ENCODE measurements around the gene KCNQ5.

The KCNQ5 gene

DNA sequence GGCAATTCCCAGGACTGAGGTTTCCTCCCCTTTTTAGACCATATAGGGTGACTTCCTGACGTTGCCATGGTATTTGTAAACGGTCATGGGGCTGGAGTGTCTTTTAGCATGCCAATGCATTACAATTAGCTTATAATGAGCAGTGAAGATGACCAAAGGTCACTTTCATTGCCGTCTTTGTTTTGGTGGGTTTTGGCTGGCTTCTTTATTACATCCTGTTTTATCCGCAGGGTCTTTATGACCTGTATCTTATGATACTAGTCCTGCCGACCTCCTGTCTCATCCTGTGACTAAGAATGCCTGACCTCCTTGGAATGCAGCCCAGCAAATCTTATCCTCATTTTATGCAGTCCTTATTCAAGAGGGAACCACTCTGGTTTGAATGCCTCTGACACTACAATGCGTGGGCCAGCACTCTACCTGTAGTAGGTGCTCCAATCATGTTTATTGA lies 190.1 kb downstream of the KCNQ5 start:
- DNase-seq: no peak

DNA sequence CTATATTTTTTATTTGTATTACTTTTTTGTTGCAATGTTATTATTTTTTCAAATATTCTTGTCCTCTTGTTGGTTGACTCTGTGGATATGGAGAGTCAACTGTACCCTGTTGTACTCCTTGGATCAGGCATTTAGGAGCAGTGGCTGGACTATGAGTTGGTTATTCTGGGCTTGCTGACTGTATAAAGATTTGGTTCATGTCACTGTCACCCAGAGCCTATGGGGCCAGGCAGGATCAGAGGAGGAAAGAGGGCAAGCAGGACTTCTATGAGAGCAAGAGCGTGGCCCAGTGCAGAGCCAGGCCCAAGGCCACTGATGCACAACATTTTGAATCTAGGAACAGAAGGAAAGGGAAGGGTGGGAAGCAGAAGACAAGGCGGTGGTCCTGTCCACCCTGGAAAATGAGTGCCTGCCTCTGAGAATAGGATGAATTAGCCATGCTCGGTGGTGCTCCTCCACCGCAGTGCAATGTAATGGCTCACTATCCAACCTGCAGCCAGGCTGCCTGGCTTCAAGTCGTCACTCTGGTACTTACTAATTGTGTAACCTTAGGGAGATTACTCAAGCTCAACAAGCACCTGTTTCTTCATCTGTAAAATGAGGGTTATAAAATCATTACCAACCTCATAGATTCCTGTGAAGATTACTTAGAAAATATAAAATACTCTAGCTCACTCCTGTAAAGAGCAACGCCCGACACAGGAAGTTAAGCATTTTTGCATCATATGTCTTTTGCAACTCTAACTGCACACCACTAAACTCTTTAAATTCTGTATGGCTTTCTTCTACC lies 192.1 kb downstream of the KCNQ5 start:
- DNase-seq: no peak

DNA sequence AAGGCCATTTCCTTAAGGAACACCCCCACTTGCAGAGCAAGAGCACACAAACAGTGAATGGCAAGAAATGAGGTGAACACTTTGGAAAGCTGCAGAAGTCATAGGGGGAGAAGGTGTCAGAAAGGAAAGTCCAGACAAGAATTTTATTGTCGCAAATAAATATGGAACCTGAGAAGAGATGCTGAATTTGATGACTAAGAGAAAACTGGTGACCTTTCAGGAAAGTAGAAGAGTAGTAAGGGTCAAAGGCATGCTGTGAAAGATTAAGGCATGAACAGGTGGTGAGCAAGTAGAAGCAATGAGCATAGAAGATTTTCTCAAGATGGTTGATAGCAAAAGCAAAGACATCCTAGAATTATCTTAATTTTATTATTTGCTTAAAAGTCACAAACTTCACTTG lies 194.2 kb downstream of the KCNQ5 start:
- no peak for DNase-seq

DNA sequence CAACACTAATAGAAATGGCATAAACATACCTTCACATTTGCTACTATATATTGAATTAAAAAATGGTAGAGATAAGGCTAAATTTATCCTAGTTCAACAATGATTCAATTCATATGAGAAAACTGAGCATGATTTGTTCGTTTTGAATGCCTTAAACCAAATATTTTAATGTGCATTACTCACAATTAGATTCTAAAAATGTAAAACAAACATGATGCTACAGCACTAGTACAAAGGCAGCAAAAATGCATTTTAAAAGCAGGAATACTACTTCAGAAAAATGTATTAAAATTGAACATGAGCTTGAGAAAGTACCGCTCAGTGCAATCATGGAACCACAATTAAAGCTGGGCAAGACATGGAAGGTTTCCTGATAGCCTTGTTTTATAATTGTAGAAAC lies 195.3 kb downstream of the KCNQ5 start:
- DNase-seq: no peak

DNA sequence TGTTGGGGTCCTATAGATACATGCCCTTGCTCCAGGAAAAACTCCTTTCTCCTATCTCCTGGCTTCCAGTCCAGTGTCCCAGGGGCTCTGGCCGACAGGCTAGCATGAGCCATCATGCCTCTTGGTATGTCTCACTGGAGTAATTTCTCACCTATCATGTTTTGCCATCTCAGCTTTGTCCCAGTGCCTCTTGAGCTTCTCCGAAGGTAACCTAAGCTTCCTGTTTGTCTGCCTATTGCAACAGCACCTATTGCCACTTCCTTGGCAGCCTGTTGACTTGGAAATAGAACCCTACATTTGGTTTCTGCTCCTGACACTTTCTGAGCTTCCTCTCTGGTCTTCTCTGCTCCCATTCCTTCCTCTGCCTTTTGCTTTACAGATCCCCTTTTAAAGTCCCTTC lies 197.7 kb downstream of the KCNQ5 start:
- DNase-seq: no peak

DNA sequence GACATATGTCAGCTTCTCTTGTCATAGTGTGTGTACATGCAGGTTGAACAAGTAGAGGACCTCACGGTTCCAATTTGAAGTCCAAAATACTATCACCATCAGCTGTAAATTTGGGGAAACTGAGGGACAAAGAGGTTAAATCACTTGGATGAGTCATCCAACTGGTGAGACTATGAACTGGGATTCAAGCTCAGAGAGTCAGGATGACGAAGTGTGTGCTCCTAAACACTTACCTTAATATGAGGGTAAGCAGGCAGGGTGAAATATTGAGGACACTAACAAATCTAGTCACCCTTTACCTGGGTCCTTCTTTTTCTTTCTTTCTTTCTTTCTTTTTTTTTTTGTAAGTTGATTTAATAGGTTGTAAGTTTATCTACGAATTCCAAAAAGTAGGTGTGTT lies 198.3 kb downstream of the KCNQ5 start:
- DNase-seq: no peak

DNA sequence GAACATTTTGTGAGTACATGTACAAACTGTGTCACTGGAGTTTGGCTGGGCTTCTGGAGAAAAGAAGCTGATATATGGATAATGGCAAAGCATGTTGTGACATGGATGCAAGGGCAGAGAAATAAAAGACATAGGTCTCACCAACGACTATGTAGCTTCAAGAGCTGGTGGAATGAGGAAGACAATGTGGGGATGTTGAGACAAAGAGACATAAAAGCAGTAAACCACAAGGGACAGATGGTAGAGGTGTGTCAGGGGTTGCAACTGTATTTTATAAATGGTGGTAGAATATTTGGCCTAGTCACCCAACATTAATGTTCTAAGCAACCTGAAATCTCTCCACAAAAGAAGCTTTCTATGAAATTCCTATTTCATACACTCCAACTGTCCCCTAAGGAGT lies 199.0 kb downstream of the KCNQ5 start:
- no peak for DNase-seq

DNA sequence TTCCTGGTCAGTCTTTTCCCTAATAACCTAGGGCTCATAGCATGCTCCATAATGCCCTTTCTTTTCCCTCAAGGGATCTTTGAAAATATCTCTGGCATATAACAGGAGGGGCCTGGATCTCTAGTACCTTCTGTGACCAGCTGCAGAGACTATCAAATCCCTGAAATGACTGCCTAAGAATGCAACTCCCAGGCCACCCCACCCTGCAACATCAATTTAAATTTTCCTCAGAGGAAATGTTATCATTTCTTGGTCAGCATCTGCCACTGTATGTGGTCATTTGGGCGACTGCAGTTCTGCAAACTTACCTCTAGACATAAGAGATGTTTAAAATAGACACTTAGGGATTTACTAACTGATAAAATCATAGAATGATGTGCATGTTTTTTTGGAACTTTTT lies 200.2 kb downstream of the KCNQ5 start:
- no peak for DNase-seq

DNA sequence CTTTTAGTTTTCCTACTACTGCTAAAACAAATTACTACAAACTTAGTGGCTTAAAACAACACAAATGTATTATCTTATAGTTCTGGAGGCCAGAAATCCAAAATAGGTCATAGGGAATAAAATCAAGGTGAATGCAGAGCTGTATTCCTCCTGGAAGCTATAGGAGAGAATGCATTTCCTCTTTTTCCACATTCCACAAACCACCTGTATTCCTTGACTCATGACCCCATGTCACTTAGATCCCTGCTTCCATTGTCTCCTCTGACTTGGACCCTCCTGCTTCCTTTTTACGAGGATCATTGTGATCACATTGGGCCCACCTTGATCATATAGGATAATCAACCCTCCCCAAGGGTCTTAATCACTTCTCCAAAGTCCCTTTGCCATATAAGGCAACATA lies 200.8 kb downstream of the KCNQ5 start:
- DNase-seq: no peak

DNA sequence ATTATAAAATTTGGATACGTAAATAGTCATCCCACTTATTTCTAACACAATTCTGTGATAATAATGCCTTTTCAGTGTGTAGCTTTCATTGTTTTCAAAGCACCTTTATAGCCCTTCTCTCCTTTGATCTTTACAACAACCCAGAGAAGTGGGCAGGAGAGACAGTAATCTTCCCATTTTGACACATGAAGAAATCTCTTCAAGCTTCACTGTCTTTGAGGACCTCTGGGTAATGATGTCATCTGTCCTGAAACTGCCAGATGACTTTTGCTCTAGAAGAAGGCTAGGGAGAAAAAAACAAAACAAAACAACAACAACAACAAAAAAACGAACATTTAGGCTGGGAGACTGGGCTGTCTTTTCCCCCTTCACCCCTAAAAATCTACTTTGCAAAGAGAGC lies 203.0 kb downstream of the KCNQ5 start:
- no peak for DNase-seq

DNA sequence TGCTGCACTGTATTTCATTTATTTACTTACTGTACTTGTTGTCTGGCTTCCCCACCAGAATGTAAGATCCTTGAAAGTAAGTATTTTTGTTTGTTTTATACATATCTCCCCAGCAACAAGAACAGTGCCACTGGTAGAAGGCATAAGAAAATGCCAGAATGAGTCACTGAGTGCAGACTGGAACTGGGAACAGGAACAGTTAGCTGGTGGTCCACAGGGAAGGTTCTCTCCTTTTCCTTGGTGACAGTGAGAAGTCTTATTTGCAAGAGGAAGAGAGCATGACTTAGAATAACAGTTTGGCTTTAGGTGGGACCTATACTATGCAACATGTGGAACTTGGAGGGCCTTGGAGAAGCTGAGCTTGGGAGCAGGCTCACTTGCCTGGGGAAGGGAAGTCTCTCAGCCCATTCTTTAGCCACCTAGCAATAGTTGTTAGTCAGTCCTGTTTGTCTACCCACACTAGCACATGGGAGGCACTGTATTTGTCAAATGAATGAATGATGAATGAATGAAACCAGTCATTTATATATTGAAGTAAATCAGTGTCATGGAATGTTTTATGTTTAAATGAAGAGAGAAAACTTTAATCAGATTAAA lies 203.5 kb downstream of the KCNQ5 start:
- no peak for DNase-seq

DNA sequence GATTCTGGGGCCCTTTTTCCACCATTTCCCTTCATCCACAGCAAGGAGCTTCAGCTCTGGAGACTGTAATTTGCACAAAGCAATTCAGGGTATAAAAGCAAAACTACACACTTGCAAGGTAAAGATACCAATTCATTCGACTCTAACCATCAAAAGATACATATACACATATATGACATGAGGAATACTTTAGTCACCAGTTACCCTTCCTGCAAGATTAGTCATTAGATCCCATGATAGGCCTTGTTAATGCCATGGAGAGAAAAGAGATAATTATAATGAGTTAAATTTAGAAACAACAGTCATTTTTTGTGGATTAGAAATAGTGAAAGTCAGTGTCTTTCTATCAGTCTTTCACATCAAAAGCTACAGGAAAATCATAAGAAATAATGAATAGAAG lies 204.2 kb downstream of the KCNQ5 start:
- no peak for DNase-seq

DNA sequence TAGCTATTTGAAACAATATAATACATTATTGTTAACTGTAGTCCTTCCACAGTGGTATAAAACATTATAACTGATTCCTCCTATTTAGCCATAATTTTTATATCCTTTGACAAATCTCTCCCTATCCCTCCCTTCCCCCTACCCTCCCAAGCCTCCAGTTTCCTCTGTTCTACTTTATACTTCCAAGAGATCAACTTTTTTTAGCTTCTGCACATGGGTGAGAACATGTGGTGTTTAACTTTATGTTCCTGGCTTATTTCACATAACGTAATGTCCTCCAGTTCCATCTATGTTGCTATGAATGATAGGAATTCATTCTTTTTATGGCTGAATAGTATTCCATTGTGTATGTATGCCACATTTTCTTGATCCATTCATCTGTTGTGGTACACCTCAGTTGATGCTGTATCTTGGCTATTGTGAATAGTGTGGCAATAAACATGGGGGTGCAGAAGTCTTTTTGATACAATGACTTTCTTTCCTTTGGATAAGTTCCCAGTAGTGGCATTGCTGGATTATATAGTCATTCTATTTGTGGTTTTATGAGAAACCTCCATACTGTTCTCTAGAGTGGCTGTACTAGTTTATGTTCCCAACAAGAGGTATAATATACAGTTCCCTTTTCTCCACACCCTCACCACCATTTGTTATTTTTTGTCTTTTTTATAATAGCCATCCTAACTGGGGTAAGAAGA lies 205.0 kb downstream of the KCNQ5 start:
- no peak for DNase-seq

DNA sequence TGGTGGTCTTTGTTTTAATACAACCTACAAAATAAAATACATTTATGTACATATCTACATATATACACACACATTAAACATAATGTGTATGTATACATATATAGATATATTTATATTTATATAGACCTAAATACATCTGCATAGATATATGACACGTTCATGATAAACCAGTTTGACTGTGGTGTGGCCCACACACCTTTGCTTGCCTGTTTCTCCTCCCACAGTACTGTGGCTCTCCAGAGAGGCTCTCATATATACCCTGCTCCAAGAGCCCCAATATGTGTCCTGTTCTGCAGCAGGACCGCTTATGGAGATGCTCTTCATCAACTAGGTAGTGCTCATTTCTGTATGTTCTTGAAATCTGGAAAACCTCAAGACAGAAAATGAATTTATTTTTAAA lies 207.0 kb downstream of the KCNQ5 start:
- no peak for DNase-seq

DNA sequence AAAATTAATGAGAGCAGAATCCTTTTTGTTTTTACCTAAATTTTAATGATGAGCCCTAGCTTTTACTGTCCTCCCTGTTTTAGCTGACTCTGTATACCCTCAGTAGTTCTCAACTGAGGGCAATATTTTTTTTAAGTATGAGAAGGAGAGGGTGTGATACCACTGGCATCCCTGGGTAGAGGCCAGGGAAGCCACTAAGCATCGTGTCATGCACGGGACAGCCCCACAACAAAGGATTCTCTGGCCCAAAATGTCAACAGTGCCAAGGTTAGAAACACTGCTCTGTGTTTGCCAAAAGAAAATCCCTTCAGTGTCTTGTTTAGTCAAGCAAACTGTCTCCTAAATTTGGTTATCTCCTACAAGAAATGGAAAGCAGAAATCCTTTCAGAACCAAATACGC lies 210.4 kb downstream of the KCNQ5 start:
- no peak for DNase-seq

DNA sequence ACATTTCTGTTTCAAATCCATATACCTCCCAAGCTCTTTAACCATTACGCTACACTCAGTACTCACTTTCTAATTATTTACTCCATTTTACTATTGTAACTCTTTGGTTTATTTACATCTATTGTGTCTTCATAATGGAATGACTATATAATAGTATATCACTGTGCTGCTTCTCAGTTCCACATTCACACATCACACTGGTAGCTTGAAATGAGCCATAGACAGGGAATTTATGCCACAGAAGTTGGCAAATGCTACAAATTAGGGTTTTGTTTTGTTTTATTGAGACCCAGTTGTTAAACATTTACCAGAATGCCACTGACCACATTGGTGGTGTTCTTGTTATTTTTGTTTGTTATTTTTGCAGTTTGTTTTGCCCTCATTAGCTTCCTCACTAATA lies 213.9 kb downstream of the KCNQ5 start:
- DNase-seq: no peak

DNA sequence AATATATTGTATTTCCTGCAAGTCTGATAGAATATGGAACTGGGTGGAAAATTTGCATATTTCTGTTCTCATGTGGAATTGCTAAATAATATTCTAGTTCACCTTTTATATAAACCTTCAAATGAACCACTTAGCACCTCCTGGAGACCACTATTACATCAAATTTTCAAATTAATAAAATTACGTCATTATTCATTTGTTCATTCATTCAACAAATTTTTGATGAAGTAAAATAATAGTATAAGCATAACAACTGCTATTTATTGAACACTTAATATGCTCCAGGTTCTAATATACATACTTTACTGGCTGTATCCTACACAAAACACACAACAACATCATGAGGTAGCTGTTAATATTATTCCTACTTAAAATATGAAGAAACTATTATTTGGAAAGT lies 215.1 kb downstream of the KCNQ5 start:
- no peak for DNase-seq

DNA sequence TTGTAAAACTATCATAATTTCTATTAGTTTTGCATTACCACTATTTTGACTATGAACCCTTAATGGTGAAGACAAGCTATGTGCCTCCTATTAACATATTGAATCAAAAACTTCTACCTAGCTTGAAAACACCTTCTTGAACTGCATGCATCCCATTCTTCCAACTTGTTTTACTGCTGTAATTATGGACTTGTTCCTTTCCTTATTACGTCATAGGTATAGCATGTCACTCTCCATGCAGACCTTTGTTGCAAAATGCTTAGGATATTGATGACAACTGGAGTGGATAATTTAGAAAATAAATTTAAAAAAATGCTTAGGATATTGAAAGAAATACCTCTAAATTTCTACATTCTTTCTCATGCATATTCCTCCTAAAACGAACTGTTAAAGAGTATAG lies 219.3 kb downstream of the KCNQ5 start:
- no peak for DNase-seq

DNA sequence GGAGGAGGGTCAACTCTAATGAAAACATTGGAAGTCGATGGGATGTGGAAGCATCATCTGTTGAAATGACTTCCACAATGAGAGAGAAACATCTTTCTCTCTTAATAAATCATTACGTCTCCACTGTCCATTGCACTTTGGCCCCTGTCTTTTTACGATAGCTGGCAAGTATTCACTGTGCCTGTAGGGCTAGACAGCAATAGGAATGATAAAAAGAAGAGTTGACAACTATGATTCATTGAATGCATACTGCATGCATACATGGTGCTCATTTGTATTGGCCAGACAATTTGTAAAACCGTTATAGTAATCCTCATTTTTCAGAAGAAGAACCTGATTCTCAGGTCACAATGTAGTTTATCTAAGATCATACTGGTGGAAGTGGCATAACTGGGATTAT lies 220.3 kb downstream of the KCNQ5 start:
- DNase-seq: no peak

DNA sequence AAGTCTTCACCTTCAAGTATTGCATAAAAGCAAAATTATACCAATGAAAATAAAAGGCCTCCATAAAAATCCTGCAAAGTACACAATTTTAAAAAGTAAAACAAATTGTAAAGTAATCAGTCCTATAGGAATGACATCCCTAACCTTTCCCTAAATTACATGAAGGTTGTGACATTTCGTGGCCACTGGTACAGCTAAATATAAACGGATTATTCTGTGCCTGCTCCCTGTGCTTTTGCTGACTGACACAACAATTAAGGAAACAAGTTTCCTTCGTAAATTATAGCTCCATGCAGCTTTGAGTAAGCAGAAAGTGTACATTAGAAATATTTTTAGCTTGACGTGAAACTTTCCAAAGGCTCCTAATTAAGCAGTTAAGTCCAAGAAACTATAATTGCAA lies 222.8 kb downstream of the KCNQ5 start:
- no peak for DNase-seq

DNA sequence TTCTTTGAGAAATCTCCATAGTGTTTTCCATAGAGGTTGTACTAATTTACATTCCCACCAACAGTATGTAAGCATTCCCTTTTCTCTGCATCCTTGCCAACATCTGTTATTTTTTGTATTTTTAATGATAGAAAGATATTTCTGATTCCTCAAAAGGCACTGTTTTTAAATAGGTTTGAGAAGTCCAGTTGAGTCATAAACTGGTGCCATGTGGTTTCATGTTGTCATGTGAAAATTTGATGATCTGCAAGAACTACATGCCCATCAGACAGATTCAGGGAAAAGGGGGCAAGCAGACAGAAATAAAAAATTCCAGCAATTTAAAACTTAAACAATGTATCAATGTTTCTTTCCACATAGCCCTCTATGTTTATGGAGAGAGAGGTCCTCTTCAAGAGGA lies 227.5 kb downstream of the KCNQ5 start:
- no peak for DNase-seq

DNA sequence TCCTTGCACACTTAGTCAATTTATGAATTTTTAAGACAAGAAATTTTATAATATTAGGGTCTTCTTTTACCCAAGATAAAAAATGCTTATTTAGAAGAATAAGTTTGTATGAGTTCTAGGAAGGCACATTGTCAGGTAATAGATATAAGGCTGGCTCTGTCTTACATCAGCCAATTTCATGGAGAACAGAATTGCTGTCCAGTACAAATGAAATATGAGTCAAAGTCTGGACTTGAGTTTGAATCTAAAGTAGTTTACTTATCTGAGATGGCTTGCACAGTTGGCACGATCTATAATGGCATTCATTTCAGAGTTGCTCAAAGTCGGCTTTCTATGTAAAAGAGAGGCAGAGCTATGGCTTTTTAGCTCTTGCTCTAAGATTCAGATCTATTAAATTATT lies 228.2 kb downstream of the KCNQ5 start:
- no peak for DNase-seq

DNA sequence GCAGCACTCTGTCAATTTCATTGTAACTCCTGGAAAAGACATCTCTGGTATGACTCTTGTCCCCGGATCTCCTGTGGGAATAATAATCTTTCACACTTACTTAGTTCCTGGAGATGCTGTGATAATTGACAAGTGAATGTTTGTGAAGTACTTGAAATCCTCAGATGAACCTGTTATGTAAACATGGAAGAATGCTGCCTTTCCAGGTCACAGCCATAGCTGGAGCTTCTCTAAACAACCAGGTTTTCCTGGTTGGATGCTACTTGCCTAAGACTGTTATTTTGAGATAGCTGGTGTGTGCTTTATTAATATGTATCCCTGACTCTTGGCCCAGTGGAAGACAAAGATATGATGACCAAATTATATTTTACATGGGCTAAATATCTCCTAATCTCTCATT lies 228.6 kb downstream of the KCNQ5 start:
- no peak for DNase-seq

DNA sequence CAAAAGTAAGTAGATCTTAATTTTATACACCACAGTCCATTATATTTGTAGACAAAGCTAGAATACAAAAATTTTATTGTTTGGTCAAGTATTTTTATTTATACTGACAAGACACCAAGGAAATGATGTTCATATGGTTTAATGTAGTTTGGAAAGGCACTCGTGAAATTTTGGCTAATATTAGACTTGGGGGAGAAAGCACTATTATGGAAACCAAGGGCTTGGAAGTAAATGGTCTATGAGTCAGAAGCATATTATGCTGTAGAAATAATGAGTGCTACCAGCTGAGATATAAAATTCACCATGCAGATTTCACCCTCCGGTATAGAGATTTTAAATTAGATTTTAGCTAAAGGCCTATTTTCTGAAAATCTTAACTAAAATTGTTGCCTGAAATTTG lies 233.6 kb downstream of the KCNQ5 start:
- DNase-seq: no peak

All from activated CD8-positive, alpha-beta memory T cell treated with anti-CD3 and anti-CD28 coated beads for 24 hours (primary cell).